Skin epidermis (tissue), 12 donors: ENCODE measurements around the gene TSPAN16.

Experiments used
- H3K27ac ChIP-seq, 21 experiments: fragments of 200-600 bp; sonication (generic) in 11 of 21; one replicate each; pipeline ENCODE4 v1.5.0; 2020; ENCODE audit warnings: mild to moderate bottlenecking in 3 of 21, inconsistent platforms in 2 of 21, moderate library complexity in 2 of 21
- H3K4me3 ChIP-seq, 7 experiments: fragments of 200-600 bp; sonication (generic) in 2 of 7; one replicate each; pipeline ENCODE4 v1.5.0; 2020; ENCODE audit warnings: inconsistent platforms in 2 of 7, mild to moderate bottlenecking in 2 of 7, moderate library complexity in 1 of 7

TSPAN16 gene

GRCh38 chr19:11361771-11362731 is 66.1 kb downstream of the TSPAN16 start:
- Histone ChIP-seq H3K27ac (no peak overlapping the region), H3K4me3 (no peak overlapping the region)

GRCh38 chr19:11363881-11364280 is 67.9 kb downstream of the TSPAN16 start:
- Histone ChIP-seq H3K4me3 (no peak overlapping the region), H3K27ac (no peak overlapping the region)

GRCh38 chr19:11364296-11364904 is 68.4 kb downstream of the TSPAN16 start:
- H3K27ac ChIP-seq: no peak overlapping the region
- H3K4me3 ChIP-seq: no peak overlapping the region

GRCh38 chr19:11364935-11365334 is 69.0 kb downstream of the TSPAN16 start:
- no peak overlapping the region for H3K27ac ChIP-seq

More at GRCh38 chr19:11364935-11365334, 69.0 kb downstream of the TSPAN16 start:
- no peak overlapping the region for H3K4me3 ChIP-seq
